HG03175 (cell line): ENCODE measurements around the gene KLHL1.
"Not testable (repeated sequence)": the region's sequence is repeated elsewhere in the genome, so short reads cannot be mapped to it uniquely, and the experiment has no call there.

Experiments used
- ATAC-seq: cut with Tn5 transposase; IDR thresholded peaks from one replicate; pipeline ENCODE4 v1.9.1; 2021; ENCODE audit warnings: mild to moderate bottlenecking, moderate library complexity; ENCODE audit not compliant: unreplicated experiment

Gene KLHL1

DNA sequence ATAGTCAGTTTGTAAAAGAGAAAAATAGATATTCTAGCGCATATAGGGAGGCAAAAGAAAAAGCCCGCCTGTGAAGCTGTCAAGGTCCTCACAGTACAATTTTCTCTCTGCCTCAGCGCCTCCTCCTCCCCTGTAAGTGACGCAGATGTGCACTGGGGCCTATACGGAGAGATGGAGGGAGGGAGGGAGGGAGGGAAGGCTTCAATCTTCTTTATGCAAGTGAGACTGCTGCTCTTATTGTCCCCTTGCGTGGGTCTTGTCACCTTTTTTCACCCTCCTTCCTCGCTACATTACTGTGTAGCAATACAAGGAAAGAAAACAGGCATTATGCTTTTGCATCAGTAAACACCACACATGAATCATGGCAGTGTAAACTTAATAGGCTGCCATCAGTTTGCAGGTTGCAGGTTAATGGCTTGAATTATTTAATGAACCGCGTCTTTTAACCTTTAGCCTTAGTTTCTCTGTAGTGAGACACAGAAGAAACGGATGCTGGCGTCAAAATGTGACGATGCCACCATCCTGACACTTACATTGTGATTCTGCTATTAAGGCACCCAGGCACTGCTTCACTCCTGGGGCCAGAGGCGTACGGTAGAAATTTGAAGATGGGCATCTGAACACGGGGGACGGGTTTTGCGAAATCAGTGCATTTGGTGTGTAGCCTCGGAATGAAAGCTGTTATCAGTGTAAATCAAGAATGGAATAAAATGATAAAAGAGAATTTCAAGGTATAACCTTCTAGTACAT is at the start of gene KLHL1:
KLHL1 (minus strand) TSS at position 97 of the 750 bp plus-strand sequence. CDS start 753 bp downstream, outside the sequence.
- no peak for ATAC-seq

GRCh38 chr13:70142658-70143057 is 34.4 kb upstream of the KLHL1 start:
- ATAC-seq = not testable (repeated sequence)

DNA sequence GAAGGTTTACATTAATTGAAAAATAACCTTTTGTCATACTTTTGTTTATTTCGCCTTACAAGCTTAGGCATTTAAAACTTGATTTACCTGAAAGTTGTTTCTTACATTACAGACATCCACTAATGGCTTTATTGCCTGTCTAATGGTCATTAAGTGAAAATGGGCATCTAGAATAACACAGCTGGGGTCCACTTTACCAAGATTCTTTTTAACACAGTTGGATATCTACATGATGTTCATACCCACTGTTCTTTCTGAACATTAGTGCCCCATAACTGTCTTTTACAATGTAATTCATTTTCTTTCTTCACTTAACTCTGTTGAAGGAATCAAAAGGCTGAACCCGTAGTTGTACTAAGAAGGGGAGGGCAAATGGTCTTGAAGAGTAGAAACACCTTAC is 19.8 kb upstream of the KLHL1 start:
- no peak for ATAC-seq

GRCh38 chr13:70125693-70126092 is 17.4 kb upstream of the KLHL1 start:
- ATAC-seq = no peak

DNA sequence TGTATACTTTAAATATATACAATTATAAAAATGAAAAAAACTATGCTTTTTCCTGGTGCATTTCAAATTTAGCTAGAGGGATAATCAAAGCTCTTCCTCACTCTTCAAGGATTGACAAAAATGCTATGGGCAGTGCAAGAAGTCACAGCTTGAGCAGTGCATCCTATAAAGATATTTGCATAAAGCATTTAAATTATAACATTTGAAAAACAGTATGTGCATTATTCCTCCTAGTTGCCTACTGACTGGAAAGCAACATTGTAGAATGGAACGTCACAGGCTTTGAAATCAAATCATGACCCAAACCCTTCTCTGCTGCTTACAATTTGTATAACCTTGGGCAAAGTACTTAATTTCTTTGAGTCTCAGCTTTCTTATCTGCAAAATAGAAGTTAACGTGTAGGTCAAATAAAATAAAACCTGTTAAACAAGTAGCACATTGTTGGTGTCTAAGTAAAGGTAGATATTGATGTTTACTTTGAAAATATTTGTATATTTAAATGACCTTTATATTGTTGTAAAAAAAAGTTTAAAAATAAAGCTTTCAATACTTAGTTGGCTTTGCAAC is 9.2 kb upstream of the KLHL1 start:
- ATAC-seq = no peak

- ATAC-seq = no peak
These were observed 562 bp downstream of the KLHL1 start, which contains the start of gene ATXN8OS for GRCh38 chr13:70107498-70108281. Gene ATXN8OS (plus strand): TSS chr13:70107826.

GRCh38 chr13:70107125-70107497 is 1.1 kb downstream of the KLHL1 start:
- no peak for ATAC-seq

- ATAC-seq = no peak
These were observed 3.8 kb downstream of the KLHL1 start for GRCh38 chr13:70104481-70104880.

GRCh38 chr13:70098669-70099068 is 9.6 kb downstream of the KLHL1 start:
- no peak for ATAC-seq

DNA sequence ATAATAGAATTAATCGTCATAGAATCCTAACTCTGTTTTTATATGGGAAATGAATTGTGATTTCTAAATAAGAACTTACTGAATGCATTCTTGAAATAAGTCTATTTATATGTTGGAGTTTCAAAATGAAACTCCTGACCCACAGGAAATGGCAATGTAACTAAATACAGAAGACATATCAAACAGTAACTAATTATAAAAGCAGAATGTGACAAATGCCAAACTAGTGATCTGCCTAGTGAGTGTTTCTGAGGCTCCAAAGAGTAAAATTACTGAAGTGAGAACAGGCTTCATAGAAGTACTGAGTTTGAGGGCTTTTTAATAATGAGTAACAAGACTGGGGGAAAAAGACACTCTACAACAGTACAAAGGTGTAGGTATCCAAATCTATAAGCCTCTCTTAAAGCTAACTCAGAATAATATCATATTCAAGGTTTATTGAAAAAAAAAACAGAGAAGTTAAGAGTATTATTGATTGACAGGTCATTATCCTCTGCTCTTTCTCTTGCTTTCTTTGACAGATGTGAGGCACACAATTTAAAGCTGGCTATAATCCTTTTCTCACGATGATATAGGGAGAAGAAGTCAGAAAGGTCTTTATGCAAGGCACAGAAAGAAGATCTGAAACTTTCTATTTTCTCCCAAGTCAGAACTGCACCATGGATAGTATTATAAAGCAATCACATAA is 18.1 kb downstream of the KLHL1 start:
- peak; percentile 87 for ATAC-seq

- ATAC-seq = no peak
These were observed 19.3 kb downstream of the KLHL1 start for GRCh38 chr13:70088926-70089325.

DNA sequence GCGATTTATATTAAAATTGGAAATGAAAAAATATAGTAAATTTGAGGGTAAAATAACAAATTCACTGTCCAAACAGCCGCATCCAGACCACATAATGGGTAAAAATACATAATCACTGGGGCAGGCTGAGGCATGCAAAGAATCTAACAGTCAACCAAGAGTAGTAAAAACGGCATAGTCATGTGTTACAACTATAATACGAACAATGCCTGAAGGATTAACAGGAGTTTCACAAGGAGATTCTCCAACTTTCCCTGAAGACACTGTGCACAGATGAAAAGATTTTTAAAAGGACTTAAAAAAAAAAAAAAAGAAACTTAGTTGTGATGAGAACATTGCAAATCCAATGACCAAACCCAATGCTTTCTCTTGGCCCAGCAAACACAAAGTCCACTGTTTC is 21.0 kb downstream of the KLHL1 start:
- no peak for ATAC-seq

DNA sequence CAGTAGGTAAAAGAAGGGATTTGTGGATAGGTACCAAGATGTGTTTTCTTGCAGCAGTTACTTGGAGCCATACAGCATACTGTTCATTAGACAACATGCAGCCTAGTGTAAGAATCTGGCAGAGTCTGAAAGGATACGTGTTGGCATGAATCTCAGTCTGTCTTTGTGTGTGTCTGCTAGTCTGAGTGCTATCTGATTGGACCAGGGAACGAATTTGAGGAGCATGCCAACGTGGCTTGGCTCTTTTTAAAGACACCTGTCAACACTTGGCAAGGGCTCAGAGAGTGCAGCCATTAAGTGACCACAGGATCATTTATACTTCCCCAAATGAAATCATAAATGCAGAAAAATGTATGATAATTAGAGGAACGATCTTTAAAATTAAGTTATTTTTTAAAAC is 28.2 kb downstream of the KLHL1 start:
- no peak for ATAC-seq

GRCh38 chr13:70054572-70054971 is 53.7 kb downstream of the KLHL1 start:
- no peak for ATAC-seq

DNA sequence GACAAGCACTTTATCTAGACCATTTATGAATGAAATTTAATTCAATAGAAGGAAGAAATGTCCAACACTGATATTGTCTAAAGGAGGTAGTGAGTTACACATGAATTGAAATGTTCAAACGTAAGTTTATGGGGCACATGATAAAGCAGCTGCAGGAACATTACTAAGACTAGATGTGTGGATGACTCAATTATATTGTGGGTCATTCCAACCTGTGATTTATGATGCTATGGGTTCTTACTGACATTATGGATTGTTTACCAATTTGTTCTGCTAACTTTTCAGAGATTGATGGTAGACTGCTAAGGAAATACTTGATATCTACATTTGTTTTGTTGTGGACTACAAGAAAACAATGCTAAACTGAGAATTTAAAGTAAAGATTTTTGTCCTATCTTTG is 56.7 kb downstream of the KLHL1 start:
- ATAC-seq = no peak

DNA sequence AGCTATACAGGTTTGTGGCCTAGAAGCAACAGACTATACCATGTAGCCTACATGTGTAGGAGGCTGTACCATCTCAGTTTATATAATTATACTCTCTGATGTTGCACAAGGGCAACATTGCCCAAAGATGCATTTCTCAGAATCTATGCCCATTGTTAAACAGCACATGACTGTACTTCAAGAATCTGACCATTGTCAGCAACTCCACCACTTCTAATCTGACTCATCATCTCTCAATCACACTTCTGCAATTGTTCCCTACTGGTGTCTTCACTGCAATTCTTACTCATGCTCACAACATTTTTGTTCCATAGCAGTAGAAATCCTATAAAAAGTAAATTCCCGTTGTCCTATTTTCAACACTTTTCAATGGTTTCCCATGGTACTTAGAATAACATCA is 64.6 kb downstream of the KLHL1 start:
- peak; percentile 67 for ATAC-seq

DNA sequence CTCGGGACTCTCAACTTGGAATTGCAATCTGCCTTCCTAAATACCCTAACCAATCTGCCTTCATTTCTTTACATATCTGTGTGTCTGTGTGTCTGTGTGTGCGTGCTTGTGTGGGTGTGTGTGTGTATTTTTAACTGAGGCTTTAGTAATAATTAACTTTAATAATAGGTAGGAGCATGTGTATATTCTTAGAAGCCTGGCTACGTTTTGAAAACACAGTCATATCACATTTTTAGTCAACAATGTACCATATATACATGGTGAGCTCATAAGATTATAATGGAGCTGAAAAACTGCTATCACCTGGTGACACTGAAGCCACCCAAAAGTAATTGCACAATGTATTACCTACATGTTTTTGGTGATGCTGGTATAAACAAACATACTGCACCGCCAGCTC is 66.1 kb downstream of the KLHL1 start:
- ATAC-seq = peak; percentile 75

GRCh38 chr13:70034286-70034685 is 74.0 kb downstream of the KLHL1 start:
- no peak for ATAC-seq

GRCh38 chr13:70027551-70027950 is 80.7 kb downstream of the KLHL1 start:
- ATAC-seq = no peak

GRCh38 chr13:70023516-70023915 is 84.7 kb downstream of the KLHL1 start:
- no peak for ATAC-seq

DNA sequence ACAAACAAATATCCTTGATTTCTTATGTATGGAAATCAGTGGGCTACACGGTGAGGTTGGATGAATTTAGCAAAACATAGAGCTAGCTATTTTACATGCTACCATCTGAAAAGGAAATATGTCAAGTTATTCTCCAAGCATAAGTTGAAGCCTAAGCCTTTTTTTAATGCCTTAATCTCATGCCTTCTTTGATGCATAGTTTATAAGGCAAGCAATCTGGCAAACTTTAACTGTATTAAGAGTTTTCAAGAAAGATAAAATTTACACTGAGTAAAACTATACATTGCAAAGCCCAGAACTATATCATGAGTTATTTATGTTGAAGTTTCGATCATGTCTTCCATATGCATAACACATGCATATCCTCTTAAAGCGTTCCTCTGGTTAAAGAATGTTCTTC is 85.6 kb downstream of the KLHL1 start:
- ATAC-seq = no peak
